ENCODE data around the gene PDE5A.

The PDE5A gene

GRCh38 chr4:119671205-119671604 is 42.6 kb upstream of the PDE5A start:
- ChIA-PET CTCF (interaction anchor here (0.8 kb wide), 1 partner anchor 112 kb away, joined by 3 read pairs; no protein-coding TSS in a partner anchor), POLR2A (no interaction called here)
- no peaks in the 10 kb centered on the region for H3K4me1 ChIP-seq (ENCODE audit: control insufficient read depth, insufficient read depth, low read length)
- H3K36me3 ChIP-seq (ENCODE audit: control insufficient read depth in 2 of 2, insufficient read depth in 1 of 2, low read length in 2 of 2): no peaks in the 10 kb centered on the region
- no peaks in the 10 kb centered on the region for H3K9me3 ChIP-seq (ENCODE audit: control insufficient read depth, insufficient read depth, low read depth, low read length)
- no peak overlapping the region for H3K27ac ChIP-seq (ENCODE audit: extremely low read depth, low read depth, low read length)
- no peak overlapping the region for H3K4me3 ChIP-seq (ENCODE audit: low read depth, low read length)
- no peak for TF ChIP-seq ZNF311 (tag by site-specific recombination; IDR thresholded peaks at IDR 0.05; ENCODE audit: borderline replicate concordance)
- TF ChIP-seq ZBTB7A (tag by site-specific recombination; IDR thresholded peaks at IDR 0.05; ENCODE audit: low read depth): no peak
- TF ChIP-seq ZNF2 (tag by site-specific recombination; IDR thresholded peaks at IDR 0.05): no peak
- no peak for TF ChIP-seq ZSCAN30 (tag by site-specific recombination; IDR thresholded peaks at IDR 0.05)
- no peak for TF ChIP-seq ZNF324 (tag by site-specific recombination; IDR thresholded peaks at IDR 0.05)
- no peak for TF ChIP-seq ZNF302 (tag by site-specific recombination; IDR thresholded peaks at IDR 0.05; ENCODE audit: low read depth)
- no peak for TF ChIP-seq ZNF10 (tag by site-specific recombination; IDR thresholded peaks at IDR 0.05)
- no peak for TF ChIP-seq HOXC10 (CRISPR knock-in tag; IDR thresholded peaks at IDR 0.05)
- TF ChIP-seq ZNF548 (tag by site-specific recombination; IDR thresholded peaks at IDR 0.05): no peak
- TF ChIP-seq ZNF362 (tag by site-specific recombination; IDR thresholded peaks at IDR 0.05): no peak
- TF ChIP-seq ZNF521 (tag by site-specific recombination; IDR thresholded peaks at IDR 0.05): no peak
- TF ChIP-seq ZNF785 (tag by site-specific recombination; IDR thresholded peaks at IDR 0.05): no peak
- TF ChIP-seq ZNF140 (tag by site-specific recombination; IDR thresholded peaks at IDR 0.05): no peak
- no peak for TF ChIP-seq ZNF16 (tag by site-specific recombination; IDR thresholded peaks at IDR 0.05; ENCODE audit: low read depth)

GRCh38 chr4:119667802-119668201 is 39.2 kb upstream of the PDE5A start:
- no peaks in the 10 kb centered on the region for H3K4me1 ChIP-seq (ENCODE audit: control insufficient read depth, insufficient read depth, low read length)
- no peak overlapping the region for H3K4me3 ChIP-seq (ENCODE audit: low read depth, low read length)
- ChIA-PET CTCF (interaction anchor here (1.2 kb wide), 1 partner anchor 63 kb away, joined by 3 read pairs; no protein-coding TSS in a partner anchor), POLR2A (no interaction called here)
- TF ChIP-seq ZNF416 (tag by site-specific recombination; IDR thresholded peaks at IDR 0.05) (no peak), MZF1 (tag by site-specific recombination; IDR thresholded peaks at IDR 0.05; ENCODE audit: borderline replicate concordance) (no peak), GLI2 (tag by site-specific recombination; IDR thresholded peaks at IDR 0.05; ENCODE audit: borderline replicate concordance, low read depth) (no peak), ZNF354C (tag by site-specific recombination; IDR thresholded peaks at IDR 0.05; ENCODE audit: borderline replicate concordance, low read depth) (no peak), PRDM4 (tag by site-specific recombination; IDR thresholded peaks at IDR 0.05) (no peak), ZNF621 (tag by site-specific recombination; IDR thresholded peaks at IDR 0.05) (no peak), ZNF704 (tag by site-specific recombination; IDR thresholded peaks at IDR 0.05) (no peak), ZFP3 (tag by site-specific recombination; IDR thresholded peaks at IDR 0.05; ENCODE audit: low read depth) (no peak), ZNF175 (tag by site-specific recombination; IDR thresholded peaks at IDR 0.05) (no peak)
- H3K27ac ChIP-seq (ENCODE audit: extremely low read depth, low read depth, low read length): no peak overlapping the region
- no peaks in the 10 kb centered on the region for H3K9me3 ChIP-seq (ENCODE audit: control insufficient read depth, insufficient read depth, low read depth, low read length)
- H3K36me3 ChIP-seq (ENCODE audit: control insufficient read depth in 2 of 2, insufficient read depth in 1 of 2, low read length in 2 of 2): no peaks in the 10 kb centered on the region

All from HEK293 (cell line).